DMS 273 (cell line): ENCODE measurements around the gene RFX8.
A peak's percentile ranks its signal among the peaks of the same experiment; 100 is the strongest.
"Not testable (repeated sequence)": the region's sequence is repeated elsewhere in the genome, so short reads cannot be mapped to it uniquely, and the experiment has no call there.

Experiments
- DNase-seq: peaks from one replicate; lab custom pipeline; 2025; ENCODE audit not compliant: unreplicated experiment; lab: John Stamatoyannopoulos, UW

Gene RFX8

GRCh38 chr2:101474731-101475384 is at the start of gene RFX8:
Gene RFX8 (minus strand): TSS chr2:101475112. CDS start chr2:101466848, 8,264 bp downstream.
- DNase-seq: no peak

GRCh38 chr2:101521487-101521886 is 46.6 kb upstream of the RFX8 start:
- DNase-seq: no peak

- no peak for DNase-seq
These were observed 45.3 kb upstream of the RFX8 start for GRCh38 chr2:101520246-101520645.

- DNase-seq: peak; percentile 79
These were observed 43.9 kb upstream of the RFX8 start for GRCh38 chr2:101518578-101519492.

- no peak for DNase-seq
These were observed 42.9 kb upstream of the RFX8 start for GRCh38 chr2:101517758-101518271.

- no peak for DNase-seq
These were observed 42.1 kb upstream of the RFX8 start for GRCh38 chr2:101516823-101517690.

- no peak for DNase-seq
These were observed 41.4 kb upstream of the RFX8 start for GRCh38 chr2:101516349-101516748.

- no peak for DNase-seq
These were observed 40.6 kb upstream of the RFX8 start for GRCh38 chr2:101515477-101515876.

GRCh38 chr2:101512993-101513392 is 38.1 kb upstream of the RFX8 start:
- DNase-seq: no peak

- no peak for DNase-seq
These were observed 36.5 kb upstream of the RFX8 start for GRCh38 chr2:101511381-101511780.

- DNase-seq: no peak
These were observed 34.8 kb upstream of the RFX8 start for GRCh38 chr2:101509499-101510284.

- no peak for DNase-seq
These were observed 33.7 kb upstream of the RFX8 start for GRCh38 chr2:101508636-101509035.

- DNase-seq: not testable (repeated sequence)
These were observed 30.4 kb upstream of the RFX8 start for GRCh38 chr2:101505276-101505675.

GRCh38 chr2:101504744-101505143 is 29.8 kb upstream of the RFX8 start:
- DNase-seq: not testable (repeated sequence)

- DNase-seq: no peak
These were observed 27.2 kb upstream of the RFX8 start for GRCh38 chr2:101502095-101502494.

- DNase-seq: peak; percentile 26
These were observed 26.5 kb upstream of the RFX8 start for GRCh38 chr2:101501443-101501842.

- no peak for DNase-seq
These were observed 25.9 kb upstream of the RFX8 start for GRCh38 chr2:101500860-101501259.

- no peak for DNase-seq
These were observed 25.3 kb upstream of the RFX8 start for GRCh38 chr2:101500180-101500579.

GRCh38 chr2:101496279-101496678 is 21.4 kb upstream of the RFX8 start:
- DNase-seq: no peak

GRCh38 chr2:101492936-101493473 is 18.1 kb upstream of the RFX8 start:
- no peak for DNase-seq
